Measurements from ENCODE around the gene FBN1. TPM values are rescaled to one million over a fixed set of nuclear protein-coding genes. Genes with fewer than 3 reads are reported as not detected.
A peak's percentile ranks its signal among the peaks of the same experiment; 100 is the strongest.

FBN1 gene
- total and polyA plus RNA-seq, 5 experiments from 2014 or later: 0.01 to 0.21 (median 0.08) TPM; not detected in 2

DNA sequence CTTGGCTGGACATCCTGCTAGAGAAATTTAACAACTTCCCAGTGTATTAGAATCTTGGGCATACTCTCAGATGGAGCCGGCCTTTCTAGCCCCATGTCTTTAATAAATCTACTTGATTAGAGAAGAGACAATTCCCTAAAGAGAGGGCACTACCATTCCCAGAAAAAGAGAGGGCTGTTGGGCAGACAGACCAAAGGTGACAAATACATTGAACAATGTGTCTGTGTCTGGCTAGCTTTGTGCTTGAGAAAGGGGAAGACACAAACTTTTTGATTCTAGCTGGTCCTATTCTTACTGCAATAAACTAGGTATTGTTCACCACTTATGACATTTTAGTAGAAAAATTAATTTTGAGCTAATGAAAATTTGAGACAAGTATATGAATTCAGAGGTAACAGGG lies 256.6 kb downstream of the FBN1 start:
- Mint-ChIP-seq H3K27me3 (peaks cover 2 to 25% (median 3%) of the 10 kb centered on the region in 5 donors), H3K36me3 (no peaks in the 10 kb centered on the region), H3K27ac (no peak overlapping the region), H3K9me3 (no peaks in the 10 kb centered on the region), H3K4me1 (no peaks in the 10 kb centered on the region), H3K4me3 (no peak overlapping the region)
- POLR2A ChIA-PET: no interaction called here
- ATAC-seq (no peak), DNase-seq (no peak)

DNA sequence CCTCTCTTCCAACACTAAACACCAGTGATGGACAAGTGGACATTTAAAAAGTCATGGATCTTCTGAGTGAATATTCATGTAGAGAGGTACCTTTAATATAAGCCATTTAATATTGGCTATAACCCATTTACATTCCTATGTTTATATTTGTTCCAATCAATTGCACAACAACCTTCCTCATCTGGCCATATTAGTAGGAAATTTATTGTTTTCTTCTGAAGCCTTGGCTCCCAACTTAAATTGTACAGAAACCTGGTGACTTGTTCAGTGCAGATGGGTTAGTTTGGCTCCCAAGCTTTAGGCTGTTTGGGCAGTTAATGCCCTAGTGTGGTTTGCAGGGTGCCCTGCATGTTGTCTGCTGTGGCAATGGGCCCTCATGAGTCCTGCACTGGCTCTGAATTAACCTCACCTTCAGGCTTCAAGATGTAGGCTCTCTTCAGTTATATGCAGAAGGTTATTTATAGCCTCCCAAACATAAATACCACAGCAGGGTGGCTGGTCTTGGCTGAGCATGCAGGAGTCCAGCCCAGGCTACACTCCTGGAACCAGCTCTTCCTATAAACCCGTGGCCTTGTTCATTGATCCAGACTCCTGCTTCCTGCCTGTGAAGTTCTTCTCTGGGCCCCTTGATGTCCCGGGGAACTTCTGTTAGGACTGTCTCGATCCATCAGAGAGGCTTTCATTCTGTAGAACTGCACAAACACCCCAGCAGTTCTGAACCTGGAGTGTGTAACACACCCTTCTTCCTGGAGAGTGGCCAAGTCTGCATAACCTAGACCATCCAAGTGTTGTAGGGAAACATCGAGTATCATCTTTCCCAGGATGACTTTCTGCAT lies 257.3 kb downstream of the FBN1 start:
- Mint-ChIP-seq H3K4me3 (no peak overlapping the region), H3K4me1 (no peaks in the 10 kb centered on the region), H3K36me3 (no peaks in the 10 kb centered on the region), H3K27me3 (peaks cover 2 to 25% (median 3%) of the 10 kb centered on the region in 5 donors), H3K27ac (no peak overlapping the region), H3K9me3 (no peaks in the 10 kb centered on the region)
- POLR2A ChIA-PET: no interaction called here
- no peak for DNase-seq
- ATAC-seq: no peak

- POLR2A ChIA-PET: no interaction called here
- H3K27me3 Mint-ChIP-seq: peaks cover 1 to 15% (median 2%) of the 10 kb centered on the region in 5 donors
- no peak overlapping the region for H3K27ac Mint-ChIP-seq
- H3K9me3 Mint-ChIP-seq: no peaks in the 10 kb centered on the region
- no peaks in the 10 kb centered on the region for H3K36me3 Mint-ChIP-seq
- ATAC-seq (no peak), DNase-seq (no peak)
- H3K4me1 Mint-ChIP-seq: no peaks in the 10 kb centered on the region
- H3K4me3 Mint-ChIP-seq: no peak overlapping the region
Observed at GRCh38 chr15:48385031-48385830, 260.3 kb downstream of the FBN1 start.

- no peak for ATAC-seq
- Mint-ChIP-seq H3K27ac (no peak overlapping the region), H3K36me3 (no peaks in the 10 kb centered on the region), H3K27me3 (peaks cover 1 to 15% (median 2%) of the 10 kb centered on the region in 5 donors), H3K4me1 (no peaks in the 10 kb centered on the region), H3K9me3 (no peaks in the 10 kb centered on the region), H3K4me3 (no peak overlapping the region)
- POLR2A ChIA-PET: no interaction called here
- no peak for DNase-seq
Observed at GRCh38 chr15:48384616-48385015, 260.9 kb downstream of the FBN1 start.

- peaks cover 0 to under 1% (median 0%) of the 10 kb centered on the region in 9 donors for H3K9me3 Mint-ChIP-seq
- H3K4me1 Mint-ChIP-seq: no peaks in the 10 kb centered on the region
- H3K36me3 Mint-ChIP-seq: no peaks in the 10 kb centered on the region
- H3K4me3 Mint-ChIP-seq: no peak overlapping the region
- H3K27ac Mint-ChIP-seq: no peak overlapping the region
- POLR2A ChIA-PET: no interaction called here
- H3K27me3 Mint-ChIP-seq: peaks cover 1 to 21% (median 5%) of the 10 kb centered on the region in 5 donors
- ATAC-seq (no peak), DNase-seq (no peak)
Observed at GRCh38 chr15:48383031-48383430, 262.5 kb downstream of the FBN1 start.

- no peak for ATAC-seq
- no peak overlapping the region for H3K27ac Mint-ChIP-seq
- H3K27me3 Mint-ChIP-seq: peaks cover 5 to 24% (median 10%) of the 10 kb centered on the region in 5 donors
- H3K4me1 Mint-ChIP-seq: no peaks in the 10 kb centered on the region
- no peak overlapping the region for H3K4me3 Mint-ChIP-seq
- POLR2A ChIA-PET: no interaction called here
- DNase-seq: no peak
- peaks cover 0 to 4% (median 2%) of the 10 kb centered on the region in 3 donors for H3K36me3 Mint-ChIP-seq
- peaks cover 0 to 9% (median 0%) of the 10 kb centered on the region in 9 donors for H3K9me3 Mint-ChIP-seq
Observed at GRCh38 chr15:48381861-48382260, 263.6 kb downstream of the FBN1 start.

- Mint-ChIP-seq H3K36me3 (peaks cover 0 to 4% (median 2%) of the 10 kb centered on the region in 3 donors), H3K4me1 (no peaks in the 10 kb centered on the region), H3K27ac (no peak overlapping the region), H3K4me3 (no peak overlapping the region), H3K27me3 (peaks cover 9 to 25% (median 19%) of the 10 kb centered on the region in 5 donors), H3K9me3 (peaks cover 0 to 10% (median 0%) of the 10 kb centered on the region in 9 donors)
- DNase-seq: no peak
- no peak for ATAC-seq
- POLR2A ChIA-PET: no interaction called here
Observed at GRCh38 chr15:48380198-48380597, 265.3 kb downstream of the FBN1 start.

DNA sequence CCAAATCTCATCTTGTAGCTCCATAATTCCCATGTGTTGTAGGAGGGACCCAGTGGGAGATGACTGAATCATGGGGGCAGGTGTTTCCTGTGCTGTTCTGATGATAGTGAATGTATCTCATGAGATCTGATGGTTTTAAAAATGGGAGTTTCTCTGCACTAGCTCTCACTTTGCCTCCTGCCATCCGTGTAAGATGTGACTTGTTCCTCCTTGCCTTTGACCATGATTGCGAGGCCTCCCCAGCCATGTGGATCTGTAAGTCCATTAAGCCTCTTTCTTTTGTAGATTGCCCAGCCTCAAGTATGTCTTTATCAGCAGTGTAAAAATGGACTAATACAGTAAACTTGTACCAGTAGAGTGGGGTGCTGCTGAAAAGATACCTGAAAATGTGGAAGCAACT lies 269.7 kb downstream of the FBN1 start:
- Mint-ChIP-seq H3K9me3 (peaks cover 0 to 10% (median 0%) of the 10 kb centered on the region in 9 donors), H3K4me3 (peak overlapping the region in 1 of 10 donors; percentile 16), H3K36me3 (peaks cover 0 to 4% (median 2%) of the 10 kb centered on the region in 3 donors), H3K27me3 (peaks cover 18 to 40% (median 34%) of the 10 kb centered on the region in 5 donors), H3K27ac (no peak overlapping the region), H3K4me1 (no peaks in the 10 kb centered on the region)
- POLR2A ChIA-PET: no interaction called here
- ATAC-seq: no peak
- DNase-seq: no peak

GRCh38 chr15:48374472-48374871 lies 271.0 kb downstream of the FBN1 start:
- ATAC-seq: no peak
- Mint-ChIP-seq H3K4me3 (no peak overlapping the region), H3K36me3 (peaks cover 0 to 4% (median 2%) of the 10 kb centered on the region in 3 donors), H3K27ac (no peak overlapping the region), H3K9me3 (peaks cover 0 to 10% (median 0%) of the 10 kb centered on the region in 9 donors), H3K27me3 (peaks cover 21 to 44% (median 36%) of the 10 kb centered on the region in 5 donors), H3K4me1 (no peaks in the 10 kb centered on the region)
- POLR2A ChIA-PET: no interaction called here
- no peak for DNase-seq

DNA sequence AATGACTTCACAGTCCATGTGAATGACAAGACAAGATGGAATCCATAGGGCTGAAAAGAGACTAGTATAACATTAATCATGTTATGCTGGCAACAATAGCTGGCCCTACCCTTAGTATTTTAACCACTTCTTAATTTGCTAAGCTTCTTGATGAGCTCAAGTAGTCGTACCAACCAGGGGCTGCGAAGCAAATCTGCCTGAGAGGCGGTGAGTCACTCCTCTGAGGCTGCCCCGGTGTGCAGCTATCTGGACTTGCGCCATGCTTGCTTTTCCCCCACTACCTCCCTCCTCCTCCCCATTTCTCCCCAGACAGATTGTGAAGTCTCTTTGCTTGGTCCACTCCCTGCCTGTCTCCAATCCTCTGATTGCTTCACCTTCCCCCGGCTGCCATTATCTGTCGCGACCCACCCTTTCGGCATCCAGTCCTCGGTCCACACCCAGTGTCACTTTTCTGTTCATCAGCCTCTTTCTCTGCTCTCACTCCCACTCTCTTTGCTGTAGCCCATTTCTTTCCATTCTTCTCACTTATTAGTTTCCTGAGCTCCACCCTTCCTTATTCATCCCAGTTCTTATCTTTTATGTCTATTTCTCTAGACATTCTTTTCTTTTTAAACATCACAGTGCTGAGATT lies 271.6 kb downstream of the FBN1 start:
- Mint-ChIP-seq H3K27ac (no peak overlapping the region), H3K9me3 (peaks cover 0 to 10% (median 0%) of the 10 kb centered on the region in 9 donors), H3K4me1 (no peaks in the 10 kb centered on the region), H3K27me3 (peaks cover 24 to 50% (median 39%) of the 10 kb centered on the region in 5 donors), H3K36me3 (peaks cover 0 to 4% (median 2%) of the 10 kb centered on the region in 3 donors), H3K4me3 (no peak overlapping the region)
- ATAC-seq (no peak), DNase-seq (no peak)
- POLR2A ChIA-PET: no interaction called here

DNA sequence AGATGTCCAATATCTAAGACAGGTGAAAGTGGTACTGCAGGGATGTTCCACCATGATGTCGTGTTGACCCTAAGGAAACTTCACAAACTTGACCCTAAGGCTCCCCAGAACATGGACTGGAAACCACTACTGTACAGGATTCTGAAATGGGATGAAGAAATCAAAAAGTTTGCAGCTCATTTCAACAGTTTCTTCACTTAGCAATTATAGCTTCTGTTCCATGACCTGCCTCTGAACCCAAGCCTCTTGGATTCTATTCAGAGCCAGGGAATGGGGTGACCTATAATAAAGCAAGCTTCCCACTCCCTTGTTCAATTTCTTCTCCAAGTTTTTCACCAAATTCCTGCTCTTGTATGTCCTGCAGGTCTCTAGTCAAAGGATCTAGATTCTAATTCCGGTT lies 273.5 kb downstream of the FBN1 start:
- H3K36me3 Mint-ChIP-seq: no peaks in the 10 kb centered on the region
- no peak overlapping the region for H3K4me3 Mint-ChIP-seq
- no peak overlapping the region for H3K27ac Mint-ChIP-seq
- H3K9me3 Mint-ChIP-seq: peaks cover 0 to 9% (median 0%) of the 10 kb centered on the region in 9 donors
- H3K4me1 Mint-ChIP-seq: no peaks in the 10 kb centered on the region
- DNase-seq: no peak
- H3K27me3 Mint-ChIP-seq: peaks cover 20 to 42% (median 34%) of the 10 kb centered on the region in 5 donors
- no peak for ATAC-seq
- POLR2A ChIA-PET: no interaction called here

DNA sequence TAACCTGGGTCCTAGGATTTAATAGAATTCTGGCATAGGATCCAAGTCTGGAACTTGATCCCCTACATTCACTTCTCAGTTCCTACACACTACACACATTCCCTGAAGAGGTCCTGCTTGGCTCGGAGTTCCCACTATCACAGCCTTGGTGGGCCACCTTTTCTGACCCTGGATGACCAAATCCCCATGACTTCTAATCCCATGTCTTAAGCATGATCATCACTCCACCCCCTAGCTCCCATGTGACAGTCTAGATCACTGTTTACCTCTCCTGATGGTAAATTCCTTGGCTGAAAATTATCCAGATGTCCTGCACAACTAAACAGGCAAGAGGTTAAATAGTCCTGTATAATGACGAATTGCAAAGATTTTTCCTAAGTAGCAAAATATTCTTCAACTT lies 274.0 kb downstream of the FBN1 start:
- H3K4me1 Mint-ChIP-seq: no peaks in the 10 kb centered on the region
- DNase-seq (no peak), ATAC-seq (no peak)
- no peak overlapping the region for H3K4me3 Mint-ChIP-seq
- POLR2A ChIA-PET: no interaction called here
- H3K27me3 Mint-ChIP-seq: peaks cover 20 to 42% (median 34%) of the 10 kb centered on the region in 5 donors
- no peak overlapping the region for H3K27ac Mint-ChIP-seq
- peaks cover 0 to 6% (median 0%) of the 10 kb centered on the region in 9 donors for H3K9me3 Mint-ChIP-seq
- H3K36me3 Mint-ChIP-seq: no peaks in the 10 kb centered on the region

GRCh38 chr15:48370460-48370859 lies 275.0 kb downstream of the FBN1 start:
- Mint-ChIP-seq H3K9me3 (no peaks in the 10 kb centered on the region), H3K4me1 (peaks cover 0 to 1% (median 0%) of the 10 kb centered on the region in 4 donors), H3K36me3 (no peaks in the 10 kb centered on the region), H3K27ac (no peak overlapping the region), H3K27me3 (peaks cover 18 to 32% (median 29%) of the 10 kb centered on the region in 5 donors), H3K4me3 (no peak overlapping the region)
- no peak for ATAC-seq
- POLR2A ChIA-PET: no interaction called here
- DNase-seq: no peak

All from naive thymus-derived CD8-positive, alpha-beta T cell (primary cell).